Psoas muscle (tissue), 8 donors: ENCODE results near the gene LARP1. TPM values are rescaled to one million over a fixed set of nuclear protein-coding genes. Genes with fewer than 3 reads are reported as not detected.
"Not testable (repeated sequence)": the region's sequence is repeated elsewhere in the genome, so short reads cannot be mapped to it uniquely, and the experiment has no call there.

Experiments
- ATAC-seq, 4 donors: fragments of 200-7000 bp; cut with Tn5 transposase; one replicate each; pipeline ENCODE4 v1.9.1; 2020; ENCODE audit warnings: moderate library complexity in 3 of 4, mild to moderate bottlenecking in 2 of 4
- DNase-seq, 2 donors: peaks; one replicate each; pipeline ENCODE4 v3.0.0-alpha.2; 2020
- H3K27ac ChIP-seq: fragments of 200-600 bp; one replicate; pipeline ENCODE4 v1.8.0; 2022
- H3K27me3 ChIP-seq, 3 donors: fragments of 200-600 bp in 1 of 3; one replicate each; pipeline versions ENCODE4 v1.6.1 to v1.8.0; 2013 to 2022; ENCODE audit warnings: low read length in 2 of 3, mild to moderate bottlenecking in 2 of 3, moderate library complexity in 1 of 3; ENCODE audit not compliant: insufficient read depth in 3 of 3
- H3K36me3 ChIP-seq, 2 donors: fragments of 200-600 bp in 1 of 2; one replicate each; pipeline versions ENCODE4 v1.6.1 to v1.8.0; 2013 to 2022; ENCODE audit warnings: low read depth in 1 of 2, mild to moderate bottlenecking in 1 of 2, moderate library complexity in 1 of 2; ENCODE audit not compliant: insufficient read depth in 1 of 2
- H3K4me1 ChIP-seq: fragments of 200-600 bp; one replicate; pipeline ENCODE4 v1.8.0; 2022
- H3K4me3 ChIP-seq: fragments of 200-600 bp; one replicate; pipeline ENCODE4 v1.8.0; 2022; ENCODE audit warnings: mild to moderate bottlenecking
- H3K9me3 ChIP-seq: fragments of 200-600 bp; one replicate; pipeline ENCODE4 v1.8.0; 2022
- CTCF ChIP-seq: fragments of 200-600 bp; IDR thresholded peaks from one replicate; pipeline ENCODE4 v1.8.0; 2022; ENCODE audit warnings: antibody characterized with exemption
- WGBS, 3 donors: extraction: QIAGEN DNeasy Blood & Tissue Kit; methylation state at CpG; one replicate each; pipeline versions ENCODE4 v1.1.6 to v1.1.7; 2013; 5-methylcytosine and 5-hydroxymethylcytosine counted together
- intact Hi-C, 2 donors: fragments of 100-400 bp; cut with DNase I; formaldehyde crosslinking; loops; one replicate each; pipeline versions ENCODE4 v1.11.0 to v1.14.2; 2022
- polyA plus RNA-seq, 3 donors: library from polyadenylated mRNA; stranded (reverse); fragments of 200-250 nt; gene quantifications; one replicate each; pipeline ENCODE4 v1.2.3, GENCODE V29; 2013
- total RNA-seq, 4 donors: library from RNA; stranded (reverse); fragmentation: NEBNext Ultra II Directional in 2 of 4; extraction: Animal tissue kit (Norgen Biotek cat#: 25700) in 2 of 4; gene quantifications; one replicate each; pipeline versions ENCODE4 v1.2.1 to v1.2.4, GENCODE V29; 2021 to 2023
- donor health status: healthy with polysubstance abuse.
- donor health status: DM: no; HTN: no; CAD: no; lungs with moderate emphysema.
- donor health status: Bipolar disorder and iron deficiency.
- donor health status: healthy.
- donor health status: DM: yes; HTN: yes; CAD: no.
- donor health status: DM: no; HTN: no; CAD: no.
- donor health status: DM: no; HTN: no; CAD: no.
- donor health status: DM: yes; HTN: yes; CAD: no.

Gene LARP1
- total and polyA plus RNA-seq, 7 donors, result 34.1 to 173 (median 108) TPM

GRCh38 chr5:154749491-154749890, 5.7 kb upstream of the LARP1 start:
- no peak for TF ChIP-seq CTCF
- H3K4me3 ChIP-seq, result no peak overlapping the region
- 62 to 86% (median 69%) methylated on average over 1 of the region's 1 CpG for WGBS, 3 donors
- no peaks in the 10 kb centered on the region for H3K9me3 ChIP-seq
- intact Hi-C loops, result no loop called here
- no peak overlapping the region for H3K27ac ChIP-seq
- DNase-seq (no peak), ATAC-seq (no peak)
- no peaks in the 10 kb centered on the region for H3K27me3 ChIP-seq
- H3K4me1 ChIP-seq, result peaks cover 21% of the 10 kb centered on the region
- H3K36me3 ChIP-seq, result no peaks in the 10 kb centered on the region

GRCh38 chr5:154750641-154751040, 4.5 kb upstream of the LARP1 start:
- H3K27ac ChIP-seq, ATAC-seq, H3K27me3 ChIP-seq, DNase-seq, H3K4me3 ChIP-seq, H3K36me3 ChIP-seq, H3K9me3 ChIP-seq, intact Hi-C loops: not testable (repeated sequence)
- H3K4me1 ChIP-seq, result peaks cover 21% of the 10 kb centered on the region
- WGBS, 3 donors, result 96% methylated on average over 2 of the region's 2 CpGs

DNA sequence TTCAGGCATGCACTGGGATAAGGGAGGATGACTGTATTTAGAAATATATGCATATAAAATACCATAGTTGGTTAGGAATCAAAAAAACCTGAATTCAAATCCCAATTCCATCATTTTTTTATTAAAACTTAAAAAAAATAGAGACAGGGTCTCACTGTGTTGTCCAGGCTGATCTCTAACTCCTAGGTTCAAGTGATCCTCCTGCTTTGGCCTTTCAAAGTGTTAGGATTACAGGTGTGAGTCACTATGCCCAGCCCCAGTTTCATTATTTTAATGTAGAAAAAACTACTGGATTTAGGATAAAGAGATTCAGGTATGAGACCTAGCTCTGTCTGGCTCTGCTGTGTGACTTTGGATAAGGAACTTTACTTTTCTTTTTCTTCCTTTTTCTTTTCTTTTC, 3.3 kb upstream of the LARP1 start:
- DNase-seq (no peak), ATAC-seq (no peak)
- no peak for TF ChIP-seq CTCF
- intact Hi-C loops, result no loop called here
- Histone ChIP-seq H3K9me3 (no peaks in the 10 kb centered on the region), H3K27me3 (no peaks in the 10 kb centered on the region), H3K4me3 (no peak overlapping the region), H3K4me1 (peaks cover 21% of the 10 kb centered on the region), H3K36me3 (no peaks in the 10 kb centered on the region), H3K27ac (no peak overlapping the region)

DNA sequence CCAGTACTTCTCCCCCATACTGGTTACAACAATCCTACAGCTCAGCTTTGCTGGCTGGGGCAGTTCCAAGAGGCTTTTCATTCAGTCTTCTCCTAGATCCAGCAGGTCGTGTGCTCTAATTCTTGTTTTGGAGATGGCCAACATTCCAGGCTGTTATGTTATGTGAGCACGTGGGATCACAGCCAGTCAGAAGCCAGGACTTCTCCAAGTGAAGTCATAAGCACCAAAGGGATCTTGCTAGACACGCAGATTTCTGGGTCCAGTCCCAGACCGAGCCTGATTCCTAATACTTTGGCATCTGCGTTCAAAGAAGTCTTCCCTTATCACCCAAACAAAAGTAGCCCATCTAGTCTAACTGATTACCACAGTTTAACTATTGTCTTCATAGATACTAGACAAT, 1.4 kb upstream of the LARP1 start:
- Histone ChIP-seq H3K9me3 (no peaks in the 10 kb centered on the region), H3K36me3 (no peaks in the 10 kb centered on the region), H3K4me1 (peaks cover 28% of the 10 kb centered on the region), H3K27ac (peak overlapping the region; percentile 99), H3K4me3 (peak overlapping the region; percentile 72), H3K27me3 (no peaks in the 10 kb centered on the region)
- WGBS, 3 donors, result 19 to 31% (median 20%) methylated on average over 5 of the region's 5 CpGs
- DNase-seq, result peak; percentile 74 to 82
- TF ChIP-seq CTCF, result no peak
- peak; percentile 56 to 75 (median 66) for ATAC-seq
- intact Hi-C loops, result no loop called here

DNA sequence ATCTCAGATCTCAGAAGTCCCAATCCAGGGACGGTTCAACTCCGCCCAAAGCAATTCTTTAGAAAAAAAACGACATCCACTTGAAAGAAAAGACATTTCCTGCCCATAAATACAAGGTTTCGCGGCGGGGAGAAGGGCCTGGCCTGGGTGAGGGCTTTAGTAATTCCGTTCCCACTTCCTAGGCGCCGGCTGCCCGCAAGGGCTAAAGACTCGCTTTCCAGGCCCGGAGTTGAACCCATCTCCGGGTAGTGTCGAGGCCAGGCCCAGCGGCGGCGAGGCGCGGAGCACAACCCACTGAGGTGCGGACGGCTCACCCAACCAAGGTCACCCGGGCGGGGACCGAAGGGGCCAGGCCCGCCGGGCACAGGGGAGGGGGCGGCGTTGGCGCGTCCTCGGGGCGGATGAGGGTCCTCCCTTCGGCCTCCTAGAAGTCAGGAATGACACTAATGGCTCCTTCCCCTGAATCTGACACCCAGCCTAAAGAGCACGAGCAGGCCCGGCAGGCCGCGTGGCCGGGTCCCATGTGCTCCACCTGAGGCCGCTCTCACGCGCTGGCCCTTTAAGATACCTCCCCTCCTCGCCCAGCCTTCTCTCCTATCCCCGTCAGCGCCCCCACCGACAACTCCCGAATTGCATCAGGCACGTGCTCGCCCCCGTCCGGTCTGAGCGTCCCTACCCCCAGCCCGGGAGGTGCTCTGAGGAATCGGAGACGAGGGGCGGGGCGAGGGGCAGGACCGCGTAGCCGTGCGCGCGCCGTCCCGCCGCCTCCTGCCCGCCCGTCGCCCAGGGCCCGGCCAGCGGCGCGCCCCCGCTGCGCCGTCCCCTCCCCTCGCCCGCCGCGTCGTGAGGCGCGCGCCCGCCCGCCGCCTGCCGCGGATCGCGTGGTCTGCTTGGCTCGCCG, 467 bp upstream of the LARP1 start:
- no peaks in the 10 kb centered on the region for H3K36me3 ChIP-seq
- H3K4me1 ChIP-seq, result peaks cover 35% of the 10 kb centered on the region
- intact Hi-C loops, result loop anchor here (1.0 to 5.0 kb wide), 4 partner anchors 72 to 183 kb away; partner anchors contain the start of genes CNOT8 (in 2 of the 2) and GEMIN5 (in 1 of the 2)
- peak; percentile 100 for DNase-seq
- peak; percentile 87 to 92 (median 88) for ATAC-seq
- no peaks in the 10 kb centered on the region for H3K9me3 ChIP-seq
- peak overlapping the region; percentile 99 for H3K4me3 ChIP-seq
- H3K27ac ChIP-seq, result peak overlapping the region; percentile 99
- WGBS, 3 donors, result 1 to 2% (median 2%) methylated on average over 37 to 88 of the region's 92 CpGs
- H3K27me3 ChIP-seq, result no peaks in the 10 kb centered on the region
- peak; percentile 27 for TF ChIP-seq CTCF
